Measurements from ENCODE around the gene FAM200B. TPM values are rescaled to one million over a fixed set of nuclear protein-coding genes. Genes with fewer than 3 reads are reported as not detected.
A peak's percentile ranks its signal among the peaks of the same experiment; 100 is the strongest.

Gene FAM200B
- total RNA-seq, 2 experiments from 2014 or later = 8.9 to 11.1 TPM

DNA sequence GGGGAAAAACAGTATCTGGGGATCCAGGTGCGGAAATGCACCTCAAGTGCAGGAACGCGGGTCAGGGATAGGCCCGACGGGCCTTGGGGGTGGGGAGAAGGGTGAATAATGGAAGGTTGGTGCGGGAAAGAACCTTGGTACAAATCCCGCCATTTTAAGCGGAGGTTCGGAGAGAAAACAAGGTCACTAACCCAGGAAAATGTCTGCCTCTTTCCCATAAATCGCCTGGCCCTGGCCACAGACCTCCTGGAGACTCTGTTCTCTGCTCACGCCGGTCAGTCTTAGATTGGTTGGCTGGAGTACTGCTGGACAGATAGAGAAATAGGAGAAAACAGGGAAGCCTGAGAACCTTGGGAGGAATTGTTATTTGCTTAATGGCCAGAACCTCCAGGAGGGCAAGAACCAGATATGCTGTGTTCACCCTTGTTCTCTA lies 25.6 kb upstream of the FAM200B start:
- ChIA-PET CTCF (interaction anchor here (0.7 to 2.5 kb wide), 2 partner anchors 26 to 423 kb away, joined by 3 to 9 read pairs; no protein-coding TSS in a partner anchor), POLR2A (interaction anchor here (0.9 to 3.4 kb wide), 5 partner anchors 11 to 176 kb away, joined by 3 to 18 read pairs (median 4); partner anchors contain the start of gene FAM200B)
- Mint-ChIP-seq H3K27me3 (no peaks in the 10 kb centered on the region), H3K27ac (peak overlapping the region; percentile 97), H3K4me1 (ENCODE audit: low read depth) (peaks cover 58% of the 10 kb centered on the region), H3K36me3 (ENCODE audit: low read depth) (peaks cover 8% of the 10 kb centered on the region), H3K4me3 (peak overlapping the region; percentile 82), H3K9me3 (no peaks in the 10 kb centered on the region)
- intact Hi-C loops (cut with micrococcal nuclease) = loop anchor here (5.0 kb wide), 1 partner anchor 654 kb away; the partner anchor contains the start of gene CPEB2
- ATAC-seq (no peak), DNase-seq (no peak)
- TF ChIP-seq, protein P1, sequence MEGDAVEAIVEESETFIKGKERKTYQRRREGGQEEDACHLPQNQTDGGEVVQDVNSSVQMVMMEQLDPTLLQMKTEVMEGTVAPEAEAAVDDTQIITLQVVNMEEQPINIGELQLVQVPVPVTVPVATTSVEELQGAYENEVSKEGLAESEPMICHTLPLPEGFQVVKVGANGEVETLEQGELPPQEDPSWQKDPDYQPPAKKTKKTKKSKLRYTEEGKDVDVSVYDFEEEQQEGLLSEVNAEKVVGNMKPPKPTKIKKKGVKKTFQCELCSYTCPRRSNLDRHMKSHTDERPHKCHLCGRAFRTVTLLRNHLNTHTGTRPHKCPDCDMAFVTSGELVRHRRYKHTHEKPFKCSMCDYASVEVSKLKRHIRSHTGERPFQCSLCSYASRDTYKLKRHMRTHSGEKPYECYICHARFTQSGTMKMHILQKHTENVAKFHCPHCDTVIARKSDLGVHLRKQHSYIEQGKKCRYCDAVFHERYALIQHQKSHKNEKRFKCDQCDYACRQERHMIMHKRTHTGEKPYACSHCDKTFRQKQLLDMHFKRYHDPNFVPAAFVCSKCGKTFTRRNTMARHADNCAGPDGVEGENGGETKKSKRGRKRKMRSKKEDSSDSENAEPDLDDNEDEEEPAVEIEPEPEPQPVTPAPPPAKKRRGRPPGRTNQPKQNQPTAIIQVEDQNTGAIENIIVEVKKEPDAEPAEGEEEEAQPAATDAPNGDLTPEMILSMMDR (IDR thresholded peaks at IDR 0.05) = no peak

DNA sequence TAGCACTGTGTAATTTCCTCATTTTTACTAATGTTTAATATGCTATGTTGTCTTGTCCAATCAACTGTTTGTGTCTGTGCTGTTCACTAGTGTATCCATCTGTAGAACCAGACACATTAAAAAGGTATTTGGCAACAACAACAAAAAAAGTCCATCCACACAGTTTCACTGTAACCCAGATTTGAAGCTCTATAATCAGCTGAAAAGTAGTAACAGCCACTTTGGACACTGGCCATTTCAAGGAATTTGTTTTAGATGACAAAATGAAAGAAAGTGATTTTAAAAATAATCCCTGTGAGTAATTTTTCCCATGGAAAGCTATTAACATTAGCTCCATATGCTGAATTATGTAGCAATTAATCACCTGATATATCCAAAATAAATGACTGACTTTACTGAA lies 24.3 kb upstream of the FAM200B start:
- ChIA-PET POLR2A (interaction anchor here (0.6 kb wide), 1 partner anchor 9 kb away, joined by 5 read pairs; no protein-coding TSS in a partner anchor), CTCF (interaction anchor here (0.7 to 1.0 kb wide), 2 partner anchors 19 to 178 kb away, joined by 3 read pairs; no protein-coding TSS in a partner anchor)
- Mint-ChIP-seq H3K9me3 (no peaks in the 10 kb centered on the region), H3K4me1 (ENCODE audit: low read depth) (peaks cover 50% of the 10 kb centered on the region), H3K27me3 (no peaks in the 10 kb centered on the region), H3K36me3 (ENCODE audit: low read depth) (peaks cover 8% of the 10 kb centered on the region), H3K27ac (no peak overlapping the region), H3K4me3 (no peak overlapping the region)
- no peak for ATAC-seq
- TF ChIP-seq, protein P1 (IDR thresholded peaks at IDR 0.05) = no peak
- DNase-seq = no peak
- intact Hi-C loops (cut with micrococcal nuclease) = loop anchor here (5.0 kb wide), 1 partner anchor 655 kb away; the partner anchor contains the start of gene CPEB2

DNA sequence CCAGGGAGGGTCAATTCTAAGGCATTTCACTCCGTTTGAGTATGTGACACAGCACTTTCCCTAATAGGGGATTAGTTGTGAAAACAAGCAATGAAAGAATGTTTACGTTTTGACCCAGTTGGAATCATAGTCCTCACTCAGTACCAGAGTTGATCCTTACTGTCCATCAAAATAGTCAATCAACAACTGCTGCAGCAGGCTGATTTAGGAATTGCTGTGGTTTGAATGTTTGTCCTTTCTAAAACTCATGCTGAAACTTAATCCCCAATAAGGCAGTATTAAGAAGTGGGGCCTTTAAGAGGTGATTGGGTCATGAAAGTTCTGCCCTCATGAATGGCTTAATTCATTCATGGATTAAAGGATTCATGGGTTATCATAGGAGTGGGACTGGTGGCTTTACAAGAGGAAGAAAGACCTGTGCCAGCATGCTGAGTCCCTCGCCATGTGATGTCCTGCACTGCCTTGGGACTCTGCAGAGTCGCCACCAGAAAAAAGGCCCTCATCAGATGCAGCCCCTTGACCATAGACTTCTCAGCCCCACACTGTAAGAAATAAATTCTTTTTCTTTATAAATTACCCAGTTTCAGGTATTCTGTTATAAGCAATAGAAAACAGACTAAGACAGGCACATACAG lies 23.4 kb upstream of the FAM200B start:
- intact Hi-C loops (cut with micrococcal nuclease) = loop anchor here (5.0 kb wide), 1 partner anchor 656 kb away; the partner anchor contains the start of gene CPEB2
- H3K27me3 Mint-ChIP-seq = no peaks in the 10 kb centered on the region
- no peak overlapping the region for H3K4me3 Mint-ChIP-seq
- ATAC-seq (no peak), DNase-seq (no peak)
- CTCF ChIA-PET = interaction anchor here (0.7 kb wide), 1 partner anchor 179 kb away, joined by 3 read pairs; no protein-coding TSS in a partner anchor
- TF ChIP-seq, protein P1 (IDR thresholded peaks at IDR 0.05) = no peak
- no peaks in the 10 kb centered on the region for H3K9me3 Mint-ChIP-seq
- no peak overlapping the region for H3K27ac Mint-ChIP-seq
- POLR2A ChIA-PET = no interaction called here
- H3K36me3 Mint-ChIP-seq (ENCODE audit: low read depth) = peaks cover 8% of the 10 kb centered on the region
- H3K4me1 Mint-ChIP-seq (ENCODE audit: low read depth) = peaks cover 43% of the 10 kb centered on the region

DNA sequence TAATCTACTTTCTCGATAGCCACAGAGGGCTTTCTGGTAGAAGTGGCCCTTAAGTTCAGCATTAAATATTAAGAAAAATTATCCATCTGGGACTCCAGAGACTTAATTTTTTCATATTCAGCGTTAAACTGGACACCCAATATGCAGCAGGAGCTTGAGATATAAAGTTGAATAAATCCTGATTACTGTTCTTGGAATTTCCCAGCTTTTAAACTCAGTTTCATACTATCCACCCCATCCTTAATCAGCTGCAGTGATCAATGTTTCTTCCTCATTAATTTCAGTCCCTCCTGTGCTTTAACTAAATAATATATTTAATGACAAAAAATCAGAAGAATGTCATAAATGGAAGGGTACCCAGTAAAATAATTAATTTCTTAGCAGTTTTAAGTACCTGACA lies 22.8 kb upstream of the FAM200B start:
- ATAC-seq (no peak), DNase-seq (no peak)
- no peak overlapping the region for H3K27ac Mint-ChIP-seq
- H3K36me3 Mint-ChIP-seq (ENCODE audit: low read depth) = peaks cover 8% of the 10 kb centered on the region
- H3K4me1 Mint-ChIP-seq (ENCODE audit: low read depth) = peaks cover 38% of the 10 kb centered on the region
- TF ChIP-seq, protein P1 (IDR thresholded peaks at IDR 0.05) = no peak
- POLR2A ChIA-PET = no interaction called here
- no peaks in the 10 kb centered on the region for H3K9me3 Mint-ChIP-seq
- no peak overlapping the region for H3K4me3 Mint-ChIP-seq
- no peaks in the 10 kb centered on the region for H3K27me3 Mint-ChIP-seq
- CTCF ChIA-PET = interaction anchor here (1.0 kb wide), 1 partner anchor 9 kb away, joined by 3 read pairs; no protein-coding TSS in a partner anchor
- intact Hi-C loops (cut with micrococcal nuclease) = loop anchor here (5.0 kb wide), 1 partner anchor 656 kb away; the partner anchor contains the start of gene CPEB2

Measured in activated CD8-positive, alpha-beta T cell treated with anti-CD3 and anti-CD28 coated beads for 36 hours (primary cell).